Memory B cell (primary cell): ENCODE measurements around the gene CPT1A.
"Not testable (repeated sequence)": the region's sequence is repeated elsewhere in the genome, so short reads cannot be mapped to it uniquely, and the experiment has no call there.

Experiments
- ATAC-seq: fragments of 150-1000 bp; cut with Tn5 transposase; 2 replicates; pipeline ENCODE4 v1.10.0; 2021; ENCODE audit warnings: low read depth, mild to moderate bottlenecking, moderate library complexity
- DNase-seq, 2 donors: peaks; one replicate each; pipeline ENCODE4 v3.0.0; 2022; ENCODE audit warnings: low spot score in 2 of 2
- H3K27ac Mint-ChIP-seq: one replicate; pipeline ENCODE4 v1.8.0; 2022; ENCODE audit warnings: mild to moderate bottlenecking, moderate library complexity, mixed read lengths
- H3K27me3 Mint-ChIP-seq: one replicate; pipeline ENCODE4 v1.8.0; 2022; ENCODE audit warnings: mixed read lengths
- H3K36me3 Mint-ChIP-seq: one replicate; pipeline ENCODE4 v1.8.0; 2022; ENCODE audit warnings: mild to moderate bottlenecking, mixed read lengths
- H3K4me1 Mint-ChIP-seq: one replicate; pipeline ENCODE4 v1.8.0; 2022; ENCODE audit warnings: mixed read lengths
- H3K4me3 Mint-ChIP-seq: one replicate; pipeline ENCODE4 v1.8.0; 2022; ENCODE audit warnings: mild to moderate bottlenecking, moderate library complexity, mixed read lengths
- H3K9me3 Mint-ChIP-seq: one replicate; pipeline ENCODE4 v1.8.0; 2022; ENCODE audit warnings: mixed read lengths

Gene CPT1A

DNA sequence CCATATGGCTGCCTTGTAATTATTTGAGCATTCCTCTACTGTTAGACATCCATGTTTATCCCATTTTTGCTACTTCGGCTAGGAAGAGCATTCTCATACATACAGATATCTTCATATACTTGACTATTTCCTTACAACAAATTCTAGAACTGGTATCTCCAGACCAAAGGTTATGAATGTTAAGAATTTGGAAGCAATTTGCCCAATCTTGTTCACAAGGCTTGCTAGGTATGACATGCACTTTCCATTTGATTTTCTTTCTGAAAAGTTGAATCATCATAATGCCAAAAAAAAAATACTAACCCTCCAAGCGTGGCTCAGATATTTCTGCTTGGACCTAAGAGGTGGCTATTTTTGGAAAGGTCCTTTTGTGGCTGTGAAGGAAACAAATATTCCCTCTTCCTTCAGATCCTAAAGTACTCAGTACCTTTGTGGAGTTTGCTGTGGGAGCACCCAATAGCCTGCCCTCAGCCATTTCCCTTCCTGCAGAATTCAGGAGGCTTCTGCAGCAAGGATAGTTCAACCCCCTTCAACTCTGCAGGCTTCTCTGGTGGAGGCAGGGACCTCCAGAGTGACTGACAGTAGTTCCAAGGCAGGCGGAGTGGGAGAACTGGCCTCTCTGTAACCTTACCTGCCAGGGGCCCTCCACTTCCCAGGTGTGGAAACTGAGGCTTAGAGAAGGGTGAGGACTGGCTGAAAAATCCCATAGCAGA is 22.0 kb upstream of the CPT1A start:
- Mint-ChIP-seq H3K4me3 (no peak overlapping the region), H3K4me1 (no peaks in the 10 kb centered on the region), H3K27me3 (peaks cover 8% of the 10 kb centered on the region), H3K9me3 (peaks cover 2% of the 10 kb centered on the region), H3K36me3 (peaks cover 7% of the 10 kb centered on the region), H3K27ac (no peak overlapping the region)
- ATAC-seq (no peak), DNase-seq (no peak)

DNA sequence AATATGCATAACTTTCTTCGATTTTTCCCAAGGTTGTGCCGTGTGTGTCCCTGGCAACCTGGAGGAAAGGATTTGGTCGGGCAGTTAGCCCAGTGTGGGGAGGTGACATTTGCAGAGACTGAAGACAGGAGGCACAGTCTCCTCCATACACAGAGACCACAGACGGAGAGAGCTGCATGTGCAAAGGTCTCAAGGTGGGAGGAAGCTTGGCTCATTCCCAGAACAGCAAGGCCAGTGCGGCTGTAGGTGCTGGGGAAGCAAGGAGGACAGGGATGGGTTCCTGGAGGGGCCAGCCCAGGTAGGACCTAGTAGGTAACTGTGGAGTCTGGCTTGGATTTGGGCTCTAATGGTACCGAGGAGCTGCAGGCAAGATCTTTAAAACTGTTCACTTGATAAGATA is 20.7 kb upstream of the CPT1A start:
- DNase-seq (no peak), ATAC-seq (no peak)
- H3K4me3 Mint-ChIP-seq: no peak overlapping the region
- H3K4me1 Mint-ChIP-seq: no peaks in the 10 kb centered on the region
- no peak overlapping the region for H3K27ac Mint-ChIP-seq
- H3K36me3 Mint-ChIP-seq: peaks cover 7% of the 10 kb centered on the region
- peaks cover 5% of the 10 kb centered on the region for H3K27me3 Mint-ChIP-seq
- peaks cover 2% of the 10 kb centered on the region for H3K9me3 Mint-ChIP-seq

DNA sequence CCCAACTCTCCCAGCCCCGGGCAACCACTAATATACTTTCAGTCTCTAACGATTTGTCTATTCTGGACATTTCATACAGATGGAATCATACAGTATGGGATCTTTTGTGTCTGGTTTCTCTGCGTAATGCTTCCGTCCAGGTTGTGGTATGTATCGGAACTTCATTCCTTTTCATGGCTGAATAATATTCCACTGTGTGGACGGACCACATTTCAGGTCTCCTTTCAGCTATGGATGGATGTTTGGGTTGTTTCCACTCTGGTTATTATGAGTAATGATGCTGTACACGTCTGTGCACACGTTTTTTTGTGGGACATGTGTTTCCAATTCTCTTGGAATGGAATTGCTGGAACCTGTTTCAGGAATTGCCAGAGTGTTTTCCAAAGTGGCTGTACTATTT is 17.4 kb upstream of the CPT1A start:
- no peak for DNase-seq
- no peak for ATAC-seq
- peaks cover 3% of the 10 kb centered on the region for H3K27me3 Mint-ChIP-seq
- peaks cover 5% of the 10 kb centered on the region for H3K36me3 Mint-ChIP-seq
- peaks cover under 1% of the 10 kb centered on the region for H3K9me3 Mint-ChIP-seq
- H3K27ac Mint-ChIP-seq: no peak overlapping the region
- no peaks in the 10 kb centered on the region for H3K4me1 Mint-ChIP-seq
- H3K4me3 Mint-ChIP-seq: no peak overlapping the region

GRCh38 chr11:68857037-68857586 is 15.4 kb upstream of the CPT1A start:
- Mint-ChIP-seq H3K4me3 (no peak overlapping the region), H3K36me3 (no peaks in the 10 kb centered on the region), H3K27me3 (peaks cover 7% of the 10 kb centered on the region), H3K4me1 (no peaks in the 10 kb centered on the region), H3K9me3 (no peaks in the 10 kb centered on the region), H3K27ac (no peak overlapping the region)
- DNase-seq (no peak), ATAC-seq (no peak)

DNA sequence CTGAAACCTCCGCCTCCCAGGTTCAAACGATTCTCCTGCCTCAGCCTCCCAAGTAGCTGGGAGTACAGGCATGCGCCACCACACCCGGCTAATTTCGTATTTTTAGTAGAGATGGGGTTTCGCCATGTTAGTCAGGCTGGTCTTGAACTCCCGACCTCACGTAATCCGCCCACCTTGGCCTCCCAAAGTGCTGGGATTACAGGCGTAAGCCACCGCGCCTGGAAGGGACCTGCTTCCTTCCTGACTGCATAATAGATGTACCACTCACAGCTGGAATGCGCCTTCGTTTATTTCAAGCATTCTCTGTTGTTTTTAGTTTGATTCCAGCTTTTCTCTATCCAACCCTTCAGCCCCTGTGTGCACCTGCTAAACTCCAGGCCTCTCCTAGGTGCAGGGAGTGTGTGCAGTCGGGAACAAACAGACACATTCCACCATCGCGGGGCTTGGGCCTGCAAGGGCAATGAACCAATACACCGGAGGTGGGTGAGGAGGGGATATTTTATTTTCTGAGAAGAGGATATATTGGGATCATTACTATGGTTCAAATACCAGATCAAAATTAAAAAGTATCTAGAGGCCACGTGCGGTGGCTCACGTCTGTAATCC is 14.8 kb upstream of the CPT1A start:
- H3K4me1 Mint-ChIP-seq, DNase-seq, H3K27me3 Mint-ChIP-seq, H3K9me3 Mint-ChIP-seq, H3K27ac Mint-ChIP-seq, ATAC-seq, H3K36me3 Mint-ChIP-seq: not testable (repeated sequence)
- peak overlapping the region; percentile 34 for H3K4me3 Mint-ChIP-seq

DNA sequence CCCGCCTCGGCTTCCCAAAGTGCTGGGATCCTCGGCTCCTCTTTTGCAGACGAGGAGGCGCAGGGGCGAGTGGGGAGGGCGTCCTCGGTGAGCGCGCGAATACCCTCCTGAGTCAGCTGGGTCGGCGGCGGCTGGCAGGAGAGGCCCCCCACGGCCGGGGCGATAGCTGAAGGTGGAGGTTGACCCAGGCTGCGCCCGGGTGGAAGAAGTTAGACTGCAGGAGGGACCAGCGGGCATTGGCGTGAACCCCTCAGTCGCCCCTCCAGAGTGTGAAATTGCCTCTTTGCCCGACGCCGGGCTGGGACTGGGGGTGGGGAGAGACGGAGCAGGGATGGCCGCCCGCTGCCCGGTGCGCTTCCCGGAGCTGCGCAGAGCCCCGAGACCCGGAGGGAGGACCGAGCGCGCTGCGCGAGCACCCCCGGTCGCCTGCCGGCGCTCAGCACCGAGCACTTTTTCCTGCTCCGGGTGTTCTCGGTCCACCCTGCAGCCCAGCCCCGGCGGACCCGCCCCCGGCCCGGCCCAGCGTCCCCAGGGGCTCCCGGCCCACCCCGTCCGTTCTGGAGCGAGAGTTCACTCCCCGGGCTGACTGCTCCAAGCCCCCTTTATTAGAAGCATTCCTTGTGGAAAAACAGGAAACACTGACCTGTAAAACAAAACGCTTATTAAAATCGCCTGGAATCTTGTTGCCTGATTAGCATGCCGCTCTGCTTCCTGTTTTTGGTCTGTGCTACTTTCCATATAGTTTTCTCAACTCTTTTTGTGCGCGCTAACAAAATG is 13.7 kb upstream of the CPT1A start:
- Mint-ChIP-seq H3K27me3 (peaks cover 7% of the 10 kb centered on the region), H3K36me3 (no peaks in the 10 kb centered on the region), H3K9me3 (no peaks in the 10 kb centered on the region), H3K4me1 (no peaks in the 10 kb centered on the region), H3K27ac (no peak overlapping the region), H3K4me3 (peak overlapping the region; percentile 80)
- DNase-seq: peak; percentile 5 to 41
- ATAC-seq: peak; percentile 79

GRCh38 chr11:68854273-68854958 is 12.7 kb upstream of the CPT1A start:
- DNase-seq: no peak
- peak overlapping the region; percentile 34 for H3K4me3 Mint-ChIP-seq
- peaks cover 7% of the 10 kb centered on the region for H3K27me3 Mint-ChIP-seq

GRCh38 chr11:68852628-68853027 is 10.9 kb upstream of the CPT1A start:
- DNase-seq (no peak), ATAC-seq (no peak)
- no peaks in the 10 kb centered on the region for H3K9me3 Mint-ChIP-seq
- H3K4me1 Mint-ChIP-seq: no peaks in the 10 kb centered on the region
- no peak overlapping the region for H3K4me3 Mint-ChIP-seq
- H3K27me3 Mint-ChIP-seq: peaks cover 7% of the 10 kb centered on the region
- no peak overlapping the region for H3K27ac Mint-ChIP-seq
- no peaks in the 10 kb centered on the region for H3K36me3 Mint-ChIP-seq

More at GRCh38 chr11:68854273-68854958, 12.7 kb upstream of the CPT1A start:
- Mint-ChIP-seq H3K27ac (no peak overlapping the region), H3K4me1 (no peaks in the 10 kb centered on the region), H3K36me3 (no peaks in the 10 kb centered on the region), H3K9me3 (no peaks in the 10 kb centered on the region)
- ATAC-seq: no peak

GRCh38 chr11:68848429-68848828 is 6.7 kb upstream of the CPT1A start:
- H3K9me3 Mint-ChIP-seq: no peaks in the 10 kb centered on the region
- ATAC-seq (no peak), DNase-seq (no peak)
- no peak overlapping the region for H3K27ac Mint-ChIP-seq
- no peak overlapping the region for H3K4me3 Mint-ChIP-seq
- no peaks in the 10 kb centered on the region for H3K27me3 Mint-ChIP-seq
- H3K4me1 Mint-ChIP-seq: peaks cover 4% of the 10 kb centered on the region
- H3K36me3 Mint-ChIP-seq: no peaks in the 10 kb centered on the region

GRCh38 chr11:68847395-68847794 is 5.7 kb upstream of the CPT1A start:
- H3K27ac Mint-ChIP-seq: no peak overlapping the region
- H3K4me1 Mint-ChIP-seq: peaks cover 8% of the 10 kb centered on the region
- H3K36me3 Mint-ChIP-seq: no peaks in the 10 kb centered on the region
- DNase-seq: no peak
- no peaks in the 10 kb centered on the region for H3K27me3 Mint-ChIP-seq
- no peak for ATAC-seq
- H3K4me3 Mint-ChIP-seq: no peak overlapping the region
- no peaks in the 10 kb centered on the region for H3K9me3 Mint-ChIP-seq

DNA sequence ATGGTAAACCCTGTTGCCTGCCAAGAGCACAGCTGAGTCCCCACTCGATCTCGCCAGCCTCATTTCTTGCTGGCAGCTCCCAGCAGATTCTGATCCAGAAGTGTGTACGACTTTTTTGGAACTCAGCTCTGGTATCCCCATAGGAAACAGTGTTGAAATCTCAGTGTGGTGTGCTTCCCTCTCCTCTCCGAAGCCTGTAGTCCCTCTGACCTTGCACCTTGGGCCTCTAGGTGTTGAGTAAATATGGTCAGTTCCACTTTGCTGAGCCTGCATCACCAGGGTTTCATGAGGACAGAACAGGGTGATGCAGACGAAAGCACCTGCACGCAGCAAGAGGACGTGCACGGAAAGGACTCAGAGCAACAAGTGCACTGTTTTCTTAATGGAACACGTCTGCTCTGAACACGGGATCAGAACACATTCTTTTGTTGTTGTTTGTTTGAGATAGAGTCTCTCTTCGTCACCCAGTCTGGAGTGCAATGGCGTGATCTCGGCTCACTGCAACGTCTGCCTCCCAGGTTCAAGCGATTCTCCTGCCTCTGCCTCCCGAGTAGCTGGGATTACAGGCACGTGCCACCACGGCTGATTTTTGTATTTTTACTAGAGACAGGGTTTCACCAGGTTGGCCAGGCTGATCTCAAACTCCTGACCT is 3.8 kb upstream of the CPT1A start:
- Mint-ChIP-seq H3K9me3 (no peaks in the 10 kb centered on the region), H3K4me3 (peak overlapping the region; percentile 17), H3K36me3 (no peaks in the 10 kb centered on the region), H3K27ac (no peak overlapping the region), H3K4me1 (peaks cover 8% of the 10 kb centered on the region), H3K27me3 (no peaks in the 10 kb centered on the region)
- DNase-seq (no peak), ATAC-seq (no peak)

DNA sequence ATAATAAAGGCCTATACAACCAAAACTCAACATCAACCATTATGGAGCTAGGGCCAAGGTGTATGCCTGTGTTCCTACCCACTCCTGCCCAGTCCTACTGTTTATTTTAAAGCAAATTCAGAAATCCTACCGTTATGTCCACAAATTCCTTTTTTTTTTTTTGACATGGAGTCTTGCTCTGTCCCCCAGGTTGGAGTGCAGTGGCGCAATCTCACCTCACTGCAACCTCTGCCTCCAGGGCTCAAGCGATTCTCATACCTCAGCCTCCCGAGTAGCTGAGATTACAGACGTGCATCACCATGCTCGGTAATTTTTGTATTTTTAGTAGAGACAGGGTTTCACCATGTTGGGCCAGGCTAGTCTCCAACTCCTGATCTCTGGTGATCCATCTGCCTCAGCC is 3.1 kb upstream of the CPT1A start:
- H3K27me3 Mint-ChIP-seq: no peaks in the 10 kb centered on the region
- no peak for ATAC-seq
- H3K36me3 Mint-ChIP-seq: no peaks in the 10 kb centered on the region
- H3K4me1 Mint-ChIP-seq: peaks cover 8% of the 10 kb centered on the region
- H3K9me3 Mint-ChIP-seq: no peaks in the 10 kb centered on the region
- H3K4me3 Mint-ChIP-seq: peak overlapping the region; percentile 37
- H3K27ac Mint-ChIP-seq: no peak overlapping the region
- no peak for DNase-seq

DNA sequence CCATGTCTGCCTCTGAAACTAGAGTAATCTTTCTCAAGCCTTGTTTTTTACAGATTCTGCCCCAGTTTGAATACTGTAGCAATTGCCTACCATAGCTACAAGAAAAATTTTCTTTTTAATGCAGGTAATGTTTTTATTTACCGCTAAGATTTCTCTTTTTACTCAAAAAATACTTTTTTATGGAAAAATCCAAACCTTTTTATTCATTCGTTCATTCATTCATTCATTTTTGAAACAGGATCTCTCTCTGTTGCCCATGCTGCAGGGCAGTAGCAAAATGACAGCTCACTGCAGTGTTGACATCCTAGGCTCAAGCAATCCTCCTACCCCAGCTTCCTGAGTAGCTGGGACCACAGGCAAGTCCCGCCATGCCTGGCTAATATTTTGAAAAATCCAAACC is 2.7 kb upstream of the CPT1A start:
- Mint-ChIP-seq H3K27ac (no peak overlapping the region), H3K4me1 (peaks cover 8% of the 10 kb centered on the region), H3K4me3 (peak overlapping the region; percentile 97), H3K36me3 (no peaks in the 10 kb centered on the region), H3K27me3 (no peaks in the 10 kb centered on the region), H3K9me3 (no peaks in the 10 kb centered on the region)
- no peak for ATAC-seq
- no peak for DNase-seq
